Coronary artery (tissue), 2 donors: ENCODE measurements around the gene RAD51B.

Experiments
- DNase-seq: peaks from one replicate; pipeline ENCODE4 v3.0.0-alpha.2; 2017; ENCODE audit warnings: low spot score
- H3K27ac ChIP-seq, 2 donors: fragments of 200-600 bp; sonication (generic); one replicate each; pipeline ENCODE4 v1.5.1; 2016 to 2019
- H3K4me3 ChIP-seq: fragments of 200-600 bp; sonication (generic); 2 replicates; pipeline ENCODE4 v1.5.1; 2016; ENCODE audit warnings: mild to moderate bottlenecking, moderate library complexity
- CTCF ChIP-seq: fragments of 200-600 bp; sonication (generic); IDR thresholded peaks from one replicate; pipeline ENCODE4 v1.5.1; 2019; ENCODE audit warnings: antibody characterized with exemption

The RAD51B gene

GRCh38 chr14:68663385-68664076 lies 844.0 kb downstream of the RAD51B start:
- peak; percentile 62 for DNase-seq
- Histone ChIP-seq H3K27ac (peak overlapping the region; percentile 3 to 71), H3K4me3 (no peak overlapping the region)
- TF ChIP-seq CTCF, result no peak

GRCh38 chr14:68664225-68664681 lies 844.7 kb downstream of the RAD51B start:
- Histone ChIP-seq H3K27ac (peak overlapping the region; percentile 49 to 71), H3K4me3 (no peak overlapping the region)
- peak; percentile 21 for DNase-seq
- TF ChIP-seq CTCF, result no peak

- DNase-seq, result peak; percentile 33
- no peak for TF ChIP-seq CTCF
- peak overlapping the region; percentile 49 to 71 for H3K27ac ChIP-seq
- no peak overlapping the region for H3K4me3 ChIP-seq
These were observed 845.6 kb downstream of the RAD51B start for GRCh38 chr14:68665131-68665530.

GRCh38 chr14:68665792-68666204 lies 846.2 kb downstream of the RAD51B start:
- Histone ChIP-seq H3K27ac (peak overlapping the region; percentile 49 to 71), H3K4me3 (no peak overlapping the region)
- no peak for TF ChIP-seq CTCF
- peak; percentile 52 for DNase-seq

- Histone ChIP-seq H3K4me3 (no peak overlapping the region), H3K27ac (peak overlapping the region in 1 of 2 donors; percentile 71)
- DNase-seq, result no peak
- TF ChIP-seq CTCF, result no peak
These were observed 846.7 kb downstream of the RAD51B start for GRCh38 chr14:68666236-68666635.

- no peak overlapping the region for H3K4me3 ChIP-seq
- no peak for DNase-seq
- TF ChIP-seq CTCF, result no peak
- H3K27ac ChIP-seq, result no peak overlapping the region
These were observed 847.3 kb downstream of the RAD51B start for GRCh38 chr14:68666899-68667298.

- H3K27ac ChIP-seq, result peak overlapping the region in 1 of 2 donors; percentile 0
- TF ChIP-seq CTCF, result no peak
- no peak overlapping the region for H3K4me3 ChIP-seq
- no peak for DNase-seq
These were observed 847.8 kb downstream of the RAD51B start for GRCh38 chr14:68667313-68667791.
